Psoas muscle (tissue), 8 donors: Measurements from ENCODE around the gene ZNF526. TPM values are rescaled to one million over a fixed set of nuclear protein-coding genes. Genes with fewer than 3 reads are reported as not detected.
A peak's percentile ranks its signal among the peaks of the same experiment; 100 is the strongest.

Experiments used
- ATAC-seq, 4 donors: fragments of 200-7000 bp; cut with Tn5 transposase; one replicate each; pipeline ENCODE4 v1.9.1; 2020; ENCODE audit warnings: moderate library complexity in 3 of 4, mild to moderate bottlenecking in 2 of 4
- DNase-seq, 2 donors: peaks; one replicate each; pipeline ENCODE4 v3.0.0-alpha.2; 2020
- H3K27ac ChIP-seq: fragments of 200-600 bp; one replicate; pipeline ENCODE4 v1.8.0; 2022
- H3K27me3 ChIP-seq, 3 donors: fragments of 200-600 bp in 1 of 3; one replicate each; pipeline versions ENCODE4 v1.6.1 to v1.8.0; 2013 to 2022; ENCODE audit warnings: low read length in 2 of 3, mild to moderate bottlenecking in 2 of 3, moderate library complexity in 1 of 3; ENCODE audit not compliant: insufficient read depth in 3 of 3
- H3K36me3 ChIP-seq, 2 donors: fragments of 200-600 bp in 1 of 2; one replicate each; pipeline versions ENCODE4 v1.6.1 to v1.8.0; 2013 to 2022; ENCODE audit warnings: low read depth in 1 of 2, mild to moderate bottlenecking in 1 of 2, moderate library complexity in 1 of 2; ENCODE audit not compliant: insufficient read depth in 1 of 2
- H3K4me1 ChIP-seq: fragments of 200-600 bp; one replicate; pipeline ENCODE4 v1.8.0; 2022
- H3K4me3 ChIP-seq: fragments of 200-600 bp; one replicate; pipeline ENCODE4 v1.8.0; 2022; ENCODE audit warnings: mild to moderate bottlenecking
- H3K9me3 ChIP-seq: fragments of 200-600 bp; one replicate; pipeline ENCODE4 v1.8.0; 2022
- WGBS, 3 donors: extraction: QIAGEN DNeasy Blood & Tissue Kit; methylation state at CpG; one replicate each; pipeline versions ENCODE4 v1.1.6 to v1.1.7; 2013; 5-methylcytosine and 5-hydroxymethylcytosine counted together
- intact Hi-C, 2 donors: fragments of 100-400 bp; cut with DNase I; formaldehyde crosslinking; loops; one replicate each; pipeline versions ENCODE4 v1.11.0 to v1.14.2; 2022
- polyA plus RNA-seq, 3 donors: library from polyadenylated mRNA; stranded (reverse); fragments of 200-250 nt; gene quantifications; one replicate each; pipeline ENCODE4 v1.2.3, GENCODE V29; 2013
- total RNA-seq, 4 donors: library from RNA; stranded (reverse); fragmentation: NEBNext Ultra II Directional in 2 of 4; extraction: Animal tissue kit (Norgen Biotek cat#: 25700) in 2 of 4; gene quantifications; one replicate each; pipeline versions ENCODE4 v1.2.1 to v1.2.4, GENCODE V29; 2021 to 2023
- TF ChIP-seq, protein P1 (sequence below): fragments of 200-600 bp; IDR thresholded peaks from one replicate; pipeline ENCODE4 v1.8.0; 2022; ENCODE audit warnings: antibody characterized with exemption
- donor health status: healthy with polysubstance abuse.
- donor health status: DM: no; HTN: no; CAD: no; lungs with moderate emphysema.
- donor health status: Bipolar disorder and iron deficiency.
- donor health status: healthy.
- donor health status: DM: yes; HTN: yes; CAD: no.
- donor health status: DM: no; HTN: no; CAD: no.
- donor health status: DM: no; HTN: no; CAD: no.
- donor health status: DM: yes; HTN: yes; CAD: no.

ZNF526 gene
- total and polyA plus RNA-seq, 7 donors: 3.4 to 7.9 (median 5.9) TPM

GRCh38 chr19:42220751-42221097 is 612 bp downstream of the ZNF526 start:
- Histone ChIP-seq H3K27me3 (no peaks in the 10 kb centered on the region), H3K4me1 (peaks cover 37% of the 10 kb centered on the region), H3K36me3 (peaks cover 0 to 21% of the 10 kb centered on the region in 2 donors), H3K27ac (peak overlapping the region; percentile 77), H3K4me3 (peak overlapping the region; percentile 88), H3K9me3 (no peaks in the 10 kb centered on the region)
- 1 to 2% (median 1%) methylated on average over 6 of the region's 6 CpGs for WGBS, 3 donors
- ATAC-seq (no peak), DNase-seq (no peak)
- intact Hi-C loops: no loop called here
- TF ChIP-seq, protein P1, sequence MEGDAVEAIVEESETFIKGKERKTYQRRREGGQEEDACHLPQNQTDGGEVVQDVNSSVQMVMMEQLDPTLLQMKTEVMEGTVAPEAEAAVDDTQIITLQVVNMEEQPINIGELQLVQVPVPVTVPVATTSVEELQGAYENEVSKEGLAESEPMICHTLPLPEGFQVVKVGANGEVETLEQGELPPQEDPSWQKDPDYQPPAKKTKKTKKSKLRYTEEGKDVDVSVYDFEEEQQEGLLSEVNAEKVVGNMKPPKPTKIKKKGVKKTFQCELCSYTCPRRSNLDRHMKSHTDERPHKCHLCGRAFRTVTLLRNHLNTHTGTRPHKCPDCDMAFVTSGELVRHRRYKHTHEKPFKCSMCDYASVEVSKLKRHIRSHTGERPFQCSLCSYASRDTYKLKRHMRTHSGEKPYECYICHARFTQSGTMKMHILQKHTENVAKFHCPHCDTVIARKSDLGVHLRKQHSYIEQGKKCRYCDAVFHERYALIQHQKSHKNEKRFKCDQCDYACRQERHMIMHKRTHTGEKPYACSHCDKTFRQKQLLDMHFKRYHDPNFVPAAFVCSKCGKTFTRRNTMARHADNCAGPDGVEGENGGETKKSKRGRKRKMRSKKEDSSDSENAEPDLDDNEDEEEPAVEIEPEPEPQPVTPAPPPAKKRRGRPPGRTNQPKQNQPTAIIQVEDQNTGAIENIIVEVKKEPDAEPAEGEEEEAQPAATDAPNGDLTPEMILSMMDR: no peak

DNA sequence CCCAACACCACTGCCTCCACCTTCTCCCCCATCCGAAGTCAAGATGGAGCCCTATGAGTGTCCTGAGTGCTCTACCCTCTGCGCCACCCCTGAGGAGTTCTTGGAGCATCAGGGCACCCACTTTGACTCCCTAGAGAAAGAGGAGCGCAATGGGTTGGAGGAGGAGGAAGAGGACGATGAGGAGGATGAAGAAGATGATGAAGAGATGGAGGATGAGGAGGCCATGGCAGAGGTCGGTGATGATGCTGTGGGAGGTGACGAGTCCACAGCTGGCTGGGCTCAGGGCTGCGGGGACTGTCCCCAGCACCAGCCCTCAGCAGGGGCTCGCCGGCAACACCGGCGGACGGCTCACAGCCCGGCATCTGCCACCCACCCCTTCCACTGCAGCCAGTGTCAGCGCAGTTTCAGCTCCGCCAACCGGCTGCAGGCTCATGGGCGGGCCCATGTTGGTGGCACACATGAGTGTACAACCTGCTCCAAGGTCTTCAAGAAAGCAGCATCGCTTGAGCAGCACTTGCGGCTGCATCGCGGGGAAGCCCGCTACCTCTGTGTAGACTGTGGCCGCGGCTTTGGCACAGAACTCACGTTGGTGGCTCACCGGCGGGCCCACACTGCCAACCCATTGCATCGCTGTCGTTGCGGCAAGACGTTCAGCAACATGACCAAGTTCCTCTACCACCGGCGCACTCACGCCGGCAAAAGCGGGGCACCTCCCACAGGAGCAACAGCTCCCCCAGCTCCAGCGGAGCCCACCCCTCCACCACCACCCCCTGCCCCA is 5.0 kb downstream of the ZNF526 start:
- TF ChIP-seq, protein P1: no peak
- Histone ChIP-seq H3K27ac (no peak overlapping the region), H3K4me3 (no peak overlapping the region), H3K4me1 (peaks cover 14% of the 10 kb centered on the region), H3K36me3 (peaks cover 6 to 63% of the 10 kb centered on the region in 2 donors), H3K27me3 (no peaks in the 10 kb centered on the region), H3K9me3 (no peaks in the 10 kb centered on the region)
- ATAC-seq (no peak), DNase-seq (no peak)
- WGBS, 3 donors: 92 to 96% (median 94%) methylated on average over 34 to 37 of the region's 37 CpGs
- intact Hi-C loops: no loop called here

DNA sequence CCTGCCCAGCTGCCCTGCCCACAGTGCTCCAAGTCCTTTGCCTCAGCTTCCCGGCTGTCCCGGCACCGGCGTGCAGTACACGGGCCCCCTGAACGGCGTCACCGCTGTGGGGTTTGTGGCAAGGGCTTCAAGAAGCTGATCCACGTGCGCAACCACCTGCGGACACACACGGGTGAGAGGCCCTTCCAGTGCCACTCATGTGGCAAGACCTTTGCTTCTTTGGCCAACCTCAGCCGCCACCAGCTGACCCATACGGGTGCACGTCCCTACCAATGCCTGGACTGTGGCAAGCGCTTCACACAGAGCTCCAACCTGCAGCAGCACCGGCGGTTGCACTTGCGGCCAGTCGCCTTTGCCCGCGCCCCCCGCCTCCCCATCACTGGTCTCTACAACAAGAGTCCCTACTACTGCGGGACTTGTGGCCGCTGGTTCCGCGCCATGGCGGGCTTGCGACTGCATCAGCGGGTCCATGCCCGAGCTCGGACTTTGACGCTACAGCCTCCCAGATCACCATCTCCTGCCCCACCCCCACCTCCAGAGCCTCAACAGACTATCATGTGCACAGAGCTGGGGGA is 5.7 kb downstream of the ZNF526 start:
- no peak overlapping the region for H3K27ac ChIP-seq
- no peak for ATAC-seq
- 94 to 95% (median 94%) methylated on average over 29 to 33 of the region's 33 CpGs for WGBS, 3 donors
- H3K27me3 ChIP-seq: no peaks in the 10 kb centered on the region
- intact Hi-C loops: no loop called here
- no peaks in the 10 kb centered on the region for H3K9me3 ChIP-seq
- no peak overlapping the region for H3K4me3 ChIP-seq
- TF ChIP-seq, protein P1: no peak
- peaks cover 11% of the 10 kb centered on the region for H3K4me1 ChIP-seq
- peaks cover 6 to 70% of the 10 kb centered on the region in 2 donors for H3K36me3 ChIP-seq
- DNase-seq: no peak

- ATAC-seq: no peak
- 90 to 96% (median 91%) methylated on average over 1 of the region's 1 CpG for WGBS, 3 donors
- DNase-seq: no peak
- Histone ChIP-seq H3K9me3 (no peaks in the 10 kb centered on the region), H3K36me3 (peaks cover 6 to 81% of the 10 kb centered on the region in 2 donors), H3K4me3 (no peak overlapping the region), H3K27me3 (no peaks in the 10 kb centered on the region), H3K27ac (no peak overlapping the region), H3K4me1 (peaks cover 2% of the 10 kb centered on the region)
- TF ChIP-seq, protein P1: no peak
- intact Hi-C loops: no loop called here
Measured at GRCh38 chr19:42226886-42227285, 6.8 kb downstream of the ZNF526 start.
